Smooth muscle cell (in vitro differentiated cells): Measurements from ENCODE around the gene TMEM14A. TPM values are rescaled to one million over a fixed set of nuclear protein-coding genes. Genes with fewer than 3 reads are reported as not detected.
A peak's percentile ranks its signal among the peaks of the same experiment; 100 is the strongest.

ENCODE experiments used
- DNase-seq: peaks from one replicate; lab custom pipeline; 2025; ENCODE audit not compliant: unreplicated experiment; lab: John Stamatoyannopoulos, UW
- H2AFZ ChIP-seq: fragments of 200-600 bp; sonication (generic); 2 replicates; pipeline ENCODE4 v1.6.0; 2016; ENCODE audit warnings: antibody characterized with exemption, low read depth, mild to moderate bottlenecking
- H3F3A ChIP-seq: fragments of 200-600 bp; sonication (generic); 2 replicates; pipeline ENCODE4 v1.6.0; 2017; ENCODE audit warnings: antibody characterized with exemption, low read depth
- H3K27ac ChIP-seq: fragments of 200-600 bp; sonication (generic); 2 replicates; pipeline ENCODE4 v1.5.1; 2016; ENCODE audit warnings: low read depth, mild to moderate bottlenecking
- H3K27me3 ChIP-seq: fragments of 200-600 bp; sonication (generic); 2 replicates; pipeline ENCODE4 v1.6.1; 2016; ENCODE audit warnings: low read depth, mild to moderate bottlenecking
- H3K36me3 ChIP-seq: fragments of 200-600 bp; sonication (generic); 2 replicates; pipeline ENCODE4 v1.5.1; 2016; ENCODE audit warnings: low read depth
- H3K4me1 ChIP-seq: fragments of 200-600 bp; sonication (generic); 2 replicates; pipeline ENCODE4 v1.5.1; 2016; ENCODE audit warnings: low read depth
- H3K4me2 ChIP-seq: fragments of 200-600 bp; sonication (generic); 2 replicates; pipeline ENCODE4 v1.6.0; 2016; ENCODE audit warnings: mild to moderate bottlenecking
- H3K4me3 ChIP-seq: fragments of 200-600 bp; sonication (generic); 2 replicates; pipeline ENCODE4 v1.5.1; 2016; ENCODE audit warnings: mild to moderate bottlenecking
- H3K79me2 ChIP-seq: fragments of 200-600 bp; sonication (generic); 2 replicates; pipeline ENCODE4 v1.6.0; 2016; ENCODE audit warnings: low read depth, mild to moderate bottlenecking
- H3K9ac ChIP-seq: fragments of 200-600 bp; sonication (generic); 2 replicates; pipeline ENCODE4 v1.6.0; 2016; ENCODE audit warnings: low read depth
- H3K9me3 ChIP-seq: fragments of 200-600 bp; sonication (generic); replicated peaks from 2 replicates; pipeline ENCODE4 v1.5.1; 2016; ENCODE audit warnings: low read depth
- H4K20me1 ChIP-seq: fragments of 200-600 bp; sonication (generic); 2 replicates; pipeline ENCODE4 v1.6.0; 2016; ENCODE audit warnings: low read depth
- WGBS: methylation state at CpG from one replicate; pipeline ENCODE4 v1.1.7; 2016; ENCODE audit warnings: low lambda C conversion rate; 5-methylcytosine and 5-hydroxymethylcytosine counted together
- polyA plus RNA-seq: library from polyadenylated mRNA; unstranded; fragments of >200 nt; fragmentation: Nextera tagmentation; extraction: Ambion mirVana; gene quantifications from 2 replicates; pipeline ENCODE4 v1.2.1, GENCODE V29; 2016
- total RNA-seq: library from RNA; depleted of rRNA; stranded (reverse); fragments of >200 nt; gene quantifications from 2 replicates; pipeline ENCODE4 v1.2.3, GENCODE V29; 2014
- TF ChIP-seq, protein P1 (sequence below): fragments of 200-600 bp; sonication (generic); IDR thresholded peaks from 2 replicates; pipeline ENCODE4 v1.5.1; 2017; ENCODE audit warnings: borderline replicate concordance, mild to moderate bottlenecking, antibody characterized with exemption; ENCODE audit not compliant: insufficient read depth, poor library complexity, severe bottlenecking

Gene TMEM14A
- total and polyA plus RNA-seq, 2 experiments from 2014 or later, result 68.7 to 77.7 TPM

DNA sequence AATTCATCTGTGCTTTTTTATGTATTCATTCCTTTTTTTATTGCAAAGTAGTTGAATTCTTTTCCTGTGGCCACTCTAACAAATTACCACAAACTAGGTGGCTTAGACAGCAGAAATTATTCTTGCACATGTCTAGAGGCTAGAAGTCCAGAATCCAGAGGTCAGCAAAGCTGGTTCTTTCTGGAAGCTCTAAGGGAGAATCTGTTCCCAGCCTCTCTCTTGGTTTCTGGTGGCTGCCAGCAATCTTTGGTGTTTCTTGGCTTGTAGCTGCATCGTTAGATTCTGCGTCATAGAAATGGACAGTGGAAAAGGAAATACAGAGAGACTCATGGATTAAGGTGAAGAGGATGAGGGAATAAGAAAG, 53.1 kb downstream of the TMEM14A start:
- Histone ChIP-seq H3K36me3 (no peaks in the 10 kb centered on the region), H3K27ac (no peak overlapping the region), H3K4me1 (peaks cover 17% of the 10 kb centered on the region), H3K9ac (no peak overlapping the region), H3K79me2 (no peaks in the 10 kb centered on the region), H4K20me1 (no peaks in the 10 kb centered on the region), H3K4me3 (no peak overlapping the region), H3K27me3 (no peaks in the 10 kb centered on the region), H3K9me3 (no peaks in the 10 kb centered on the region), H3F3A (peaks cover 15% of the 10 kb centered on the region), H3K4me2 (no peak overlapping the region), H2AFZ (no peak overlapping the region)
- 60% methylated on average over 2 of the region's 2 CpGs for WGBS
- no peak for DNase-seq
- TF ChIP-seq, protein P1, sequence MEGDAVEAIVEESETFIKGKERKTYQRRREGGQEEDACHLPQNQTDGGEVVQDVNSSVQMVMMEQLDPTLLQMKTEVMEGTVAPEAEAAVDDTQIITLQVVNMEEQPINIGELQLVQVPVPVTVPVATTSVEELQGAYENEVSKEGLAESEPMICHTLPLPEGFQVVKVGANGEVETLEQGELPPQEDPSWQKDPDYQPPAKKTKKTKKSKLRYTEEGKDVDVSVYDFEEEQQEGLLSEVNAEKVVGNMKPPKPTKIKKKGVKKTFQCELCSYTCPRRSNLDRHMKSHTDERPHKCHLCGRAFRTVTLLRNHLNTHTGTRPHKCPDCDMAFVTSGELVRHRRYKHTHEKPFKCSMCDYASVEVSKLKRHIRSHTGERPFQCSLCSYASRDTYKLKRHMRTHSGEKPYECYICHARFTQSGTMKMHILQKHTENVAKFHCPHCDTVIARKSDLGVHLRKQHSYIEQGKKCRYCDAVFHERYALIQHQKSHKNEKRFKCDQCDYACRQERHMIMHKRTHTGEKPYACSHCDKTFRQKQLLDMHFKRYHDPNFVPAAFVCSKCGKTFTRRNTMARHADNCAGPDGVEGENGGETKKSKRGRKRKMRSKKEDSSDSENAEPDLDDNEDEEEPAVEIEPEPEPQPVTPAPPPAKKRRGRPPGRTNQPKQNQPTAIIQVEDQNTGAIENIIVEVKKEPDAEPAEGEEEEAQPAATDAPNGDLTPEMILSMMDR, result no peak

DNA sequence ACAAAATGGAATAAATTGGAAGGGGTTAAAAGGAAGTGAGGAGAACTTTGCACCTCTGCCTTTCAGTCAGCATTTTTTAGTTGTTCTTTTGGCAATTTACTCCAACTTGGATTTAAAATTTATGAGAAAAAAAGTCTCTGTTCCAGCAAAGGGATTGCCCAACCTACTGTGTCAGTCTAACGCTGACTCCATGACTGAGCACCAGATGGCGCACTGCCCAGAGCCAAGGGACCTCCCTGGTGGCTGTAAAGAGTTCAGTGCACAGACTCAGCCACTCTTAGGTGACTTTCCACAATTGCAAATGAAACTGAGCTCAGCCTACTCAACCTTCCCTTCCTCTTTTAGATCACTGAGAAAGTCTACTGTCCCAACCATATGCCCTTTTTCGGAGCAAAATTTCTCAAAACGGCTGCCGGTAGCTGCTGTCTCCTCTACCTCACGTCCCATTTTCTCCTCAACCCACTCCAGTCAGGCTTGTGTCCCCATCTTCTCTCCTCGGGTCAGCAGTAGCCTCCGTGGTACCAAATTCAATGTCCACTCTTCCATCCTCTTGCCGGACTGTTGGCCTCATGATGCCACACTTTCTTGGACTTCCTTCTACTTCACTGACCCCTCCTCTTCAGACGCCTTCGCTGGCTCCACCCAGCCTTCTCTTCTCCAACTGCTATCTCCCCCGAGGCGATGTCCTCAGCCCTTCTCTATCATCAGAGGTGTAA, 53.7 kb downstream of the TMEM14A start:
- Histone ChIP-seq H3K27ac (peak overlapping the region; percentile 65), H2AFZ (peak overlapping the region; percentile 30)
- DNase-seq, result peak; percentile 6

DNA sequence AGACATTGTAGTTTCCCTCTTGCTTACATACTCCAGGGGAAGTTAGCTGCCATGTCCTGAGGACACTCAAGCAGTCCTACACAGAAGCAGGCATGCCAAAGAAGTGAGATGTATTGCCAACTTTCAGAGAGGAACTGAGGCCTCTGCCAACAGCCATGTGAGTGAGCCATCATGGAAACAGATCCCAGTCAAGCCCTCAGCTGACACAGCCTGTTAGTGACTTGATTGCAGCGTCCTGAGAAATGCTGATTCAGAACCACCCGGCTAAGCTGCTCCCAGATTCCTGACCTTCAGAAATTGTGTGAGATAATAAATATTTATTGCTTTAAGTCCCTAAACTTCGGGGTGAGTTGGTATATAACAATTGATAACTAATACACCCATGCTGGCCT, 54.2 kb downstream of the TMEM14A start:
- no peaks in the 10 kb centered on the region for H3K9me3 ChIP-seq
- H3K4me1 ChIP-seq, result peaks cover 17% of the 10 kb centered on the region
- no peaks in the 10 kb centered on the region for H3K36me3 ChIP-seq
- peaks cover 15% of the 10 kb centered on the region for H3F3A ChIP-seq
- no peaks in the 10 kb centered on the region for H3K27me3 ChIP-seq
- H3K9ac ChIP-seq, result no peak overlapping the region
- no peak overlapping the region for H3K4me2 ChIP-seq
- 49% methylated on average over 3 of the region's 3 CpGs for WGBS
- DNase-seq, result no peak
- TF ChIP-seq, protein P1, result no peak
- peak overlapping the region; percentile 65 for H3K27ac ChIP-seq
- H4K20me1 ChIP-seq, result no peaks in the 10 kb centered on the region
- H3K4me3 ChIP-seq, result no peak overlapping the region
- H2AFZ ChIP-seq, result peak overlapping the region; percentile 30
- no peaks in the 10 kb centered on the region for H3K79me2 ChIP-seq

More for the DNA sequence above, 53.7 kb downstream of the TMEM14A start:
- Histone ChIP-seq H3K36me3 (no peaks in the 10 kb centered on the region), H3K4me3 (no peak overlapping the region), H4K20me1 (no peaks in the 10 kb centered on the region), H3K27me3 (no peaks in the 10 kb centered on the region), H3K9ac (no peak overlapping the region), H3K79me2 (no peaks in the 10 kb centered on the region), H3F3A (peaks cover 15% of the 10 kb centered on the region), H3K4me2 (no peak overlapping the region), H3K4me1 (peaks cover 17% of the 10 kb centered on the region), H3K9me3 (no peaks in the 10 kb centered on the region)
- WGBS, result 81% methylated on average over 13 of the region's 13 CpGs
- TF ChIP-seq, protein P1, result peak; percentile 74
